ENCODE results near the gene MVK.

DNA sequence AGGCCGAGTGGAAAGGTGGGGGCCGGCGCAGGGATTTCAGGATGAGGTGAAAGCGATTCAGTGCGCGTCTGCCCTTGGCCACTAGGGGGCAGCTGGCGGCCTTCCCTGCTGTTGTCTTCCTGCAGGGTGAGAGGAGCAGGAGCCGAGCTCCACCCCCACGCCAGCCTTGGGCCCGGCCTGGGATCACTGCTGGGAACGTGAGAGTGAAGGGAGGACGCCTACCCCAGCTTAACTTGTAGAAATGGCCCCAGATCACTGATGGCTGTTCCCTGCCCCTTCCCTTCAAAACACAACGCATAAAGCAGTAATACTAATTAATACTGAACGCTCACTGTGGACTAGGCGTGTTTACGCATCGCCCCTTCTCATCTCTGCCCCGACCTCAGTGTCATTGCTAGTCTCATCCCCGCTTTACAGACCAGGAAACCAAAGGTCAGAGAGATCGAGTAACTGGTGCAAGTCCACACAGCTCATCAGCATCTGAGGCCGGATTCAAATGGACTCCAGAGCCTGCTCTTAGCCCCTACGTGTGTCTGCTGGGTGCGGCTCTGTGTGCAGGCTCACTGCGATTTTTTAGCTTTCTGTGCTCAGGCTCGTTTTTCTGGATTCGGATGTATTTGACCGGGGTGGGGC, 24.3 kb downstream of the MVK start:
- TF ChIP-seq, protein P1, sequence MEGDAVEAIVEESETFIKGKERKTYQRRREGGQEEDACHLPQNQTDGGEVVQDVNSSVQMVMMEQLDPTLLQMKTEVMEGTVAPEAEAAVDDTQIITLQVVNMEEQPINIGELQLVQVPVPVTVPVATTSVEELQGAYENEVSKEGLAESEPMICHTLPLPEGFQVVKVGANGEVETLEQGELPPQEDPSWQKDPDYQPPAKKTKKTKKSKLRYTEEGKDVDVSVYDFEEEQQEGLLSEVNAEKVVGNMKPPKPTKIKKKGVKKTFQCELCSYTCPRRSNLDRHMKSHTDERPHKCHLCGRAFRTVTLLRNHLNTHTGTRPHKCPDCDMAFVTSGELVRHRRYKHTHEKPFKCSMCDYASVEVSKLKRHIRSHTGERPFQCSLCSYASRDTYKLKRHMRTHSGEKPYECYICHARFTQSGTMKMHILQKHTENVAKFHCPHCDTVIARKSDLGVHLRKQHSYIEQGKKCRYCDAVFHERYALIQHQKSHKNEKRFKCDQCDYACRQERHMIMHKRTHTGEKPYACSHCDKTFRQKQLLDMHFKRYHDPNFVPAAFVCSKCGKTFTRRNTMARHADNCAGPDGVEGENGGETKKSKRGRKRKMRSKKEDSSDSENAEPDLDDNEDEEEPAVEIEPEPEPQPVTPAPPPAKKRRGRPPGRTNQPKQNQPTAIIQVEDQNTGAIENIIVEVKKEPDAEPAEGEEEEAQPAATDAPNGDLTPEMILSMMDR (optimal IDR thresholded peaks at IDR 0.05 in 1 of 3, IDR thresholded peaks at IDR 0.05 in 1 of 3, conservative IDR thresholded peaks at IDR 0.05 in 1 of 3; ENCODE audit: extremely low read depth in 1 of 3, insufficient read depth in 2 of 3, low read length in 3 of 3): peak; percentile 88 to 99 (median 95)
- no peak for TF ChIP-seq EZH2 (IDR thresholded peaks at IDR 0.05; ENCODE audit: low read length)
